Activated T-cell treated with anti-CD3 and anti-CD28 coated beads, Interleukin-2, amount 50 U/mL, for 48 hours (primary cell): ENCODE data around the gene CES3.
A peak's percentile ranks its signal among the peaks of the same experiment; 100 is the strongest.
"Not testable (repeated sequence)": the region's sequence is repeated elsewhere in the genome, so short reads cannot be mapped to it uniquely, and the experiment has no call there.

ENCODE experiments used
- DNase-seq, 2 experiments: peaks; one replicate each; pipeline ENCODE4 v3.0.0-alpha.2; 2020

The CES3 gene

GRCh38 chr16:66947302-66948065 is 13.6 kb upstream of the CES3 start:
- peak; percentile 90 to 96 for DNase-seq

GRCh38 chr16:66948134-66948836 is 12.8 kb upstream of the CES3 start:
- peak; percentile 44 to 50 for DNase-seq

- DNase-seq = no peak
These were observed 12.2 kb upstream of the CES3 start for GRCh38 chr16:66948837-66949225.

- no peak for DNase-seq
These were observed 11.6 kb upstream of the CES3 start for GRCh38 chr16:66949472-66949871.

DNA sequence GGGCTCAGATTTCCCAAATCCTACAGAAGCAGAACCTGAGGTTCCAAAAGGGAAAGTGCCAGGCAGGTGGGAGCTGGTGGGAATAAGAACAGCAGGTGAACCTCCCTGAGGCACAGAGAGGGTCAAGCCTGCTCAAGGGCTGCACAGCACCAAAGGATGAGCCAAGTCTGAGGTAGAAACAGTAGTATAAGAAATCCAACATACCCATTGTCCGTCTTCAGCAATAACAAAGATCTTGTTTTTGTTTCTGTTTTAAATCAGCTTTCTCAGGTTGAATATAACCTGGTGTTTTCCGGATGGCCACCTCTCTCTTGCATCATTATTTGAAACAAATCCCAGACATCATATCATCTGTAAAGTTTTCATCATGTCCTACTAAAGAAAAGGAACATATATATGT is 10.6 kb upstream of the CES3 start:
- DNase-seq = no peak

- DNase-seq = no peak
These were observed 9.9 kb upstream of the CES3 start for GRCh38 chr16:66950971-66951790.

- no peak for DNase-seq
These were observed 8.5 kb upstream of the CES3 start for GRCh38 chr16:66952430-66953110.

GRCh38 chr16:66953462-66954096 is 7.5 kb upstream of the CES3 start:
- no peak for DNase-seq

DNA sequence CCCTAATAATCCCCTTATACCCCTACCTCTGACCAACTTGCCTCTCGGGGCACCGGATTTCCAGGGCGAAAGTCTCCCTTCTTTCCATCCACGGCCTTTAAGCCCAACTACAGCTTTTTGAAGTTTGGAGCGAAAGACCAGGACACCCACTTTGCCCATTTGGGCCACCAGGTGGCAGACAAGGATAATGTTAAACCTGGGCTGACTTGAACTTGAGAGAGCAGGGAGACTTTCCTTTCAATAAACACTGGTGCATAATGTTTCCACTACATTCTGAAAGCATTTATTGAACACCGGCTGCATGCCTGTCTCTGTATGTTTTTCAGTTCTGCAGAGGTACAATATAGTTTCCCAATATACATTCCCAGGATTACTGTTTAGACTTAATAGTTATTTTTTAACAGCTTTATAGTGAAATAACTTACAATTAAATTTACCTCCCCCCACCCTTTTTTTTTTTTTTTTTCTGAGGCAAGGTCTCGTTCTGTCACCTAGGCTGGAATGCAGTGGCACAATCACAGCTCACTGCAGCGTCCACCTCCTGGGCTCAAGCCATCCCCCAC is 6.9 kb upstream of the CES3 start:
- peak; percentile 89 to 91 for DNase-seq

GRCh38 chr16:66955363-66956153 is 5.5 kb upstream of the CES3 start:
- not testable (repeated sequence) for DNase-seq

DNA sequence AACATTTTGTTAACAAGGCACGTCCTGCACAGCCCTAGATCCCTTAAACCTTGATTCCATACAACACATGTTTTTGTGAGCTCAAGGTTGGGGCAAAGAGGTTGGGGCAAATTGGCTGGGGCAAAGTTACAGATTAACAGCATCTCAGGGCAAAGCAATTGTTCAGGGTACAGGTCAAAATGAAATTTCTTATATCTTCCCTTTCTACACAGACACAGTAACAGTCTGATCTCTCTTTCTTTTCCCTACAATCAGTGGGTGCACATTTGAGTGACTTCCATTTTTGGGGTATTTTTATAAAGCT is 5.0 kb upstream of the CES3 start:
- not testable (repeated sequence) for DNase-seq

DNA sequence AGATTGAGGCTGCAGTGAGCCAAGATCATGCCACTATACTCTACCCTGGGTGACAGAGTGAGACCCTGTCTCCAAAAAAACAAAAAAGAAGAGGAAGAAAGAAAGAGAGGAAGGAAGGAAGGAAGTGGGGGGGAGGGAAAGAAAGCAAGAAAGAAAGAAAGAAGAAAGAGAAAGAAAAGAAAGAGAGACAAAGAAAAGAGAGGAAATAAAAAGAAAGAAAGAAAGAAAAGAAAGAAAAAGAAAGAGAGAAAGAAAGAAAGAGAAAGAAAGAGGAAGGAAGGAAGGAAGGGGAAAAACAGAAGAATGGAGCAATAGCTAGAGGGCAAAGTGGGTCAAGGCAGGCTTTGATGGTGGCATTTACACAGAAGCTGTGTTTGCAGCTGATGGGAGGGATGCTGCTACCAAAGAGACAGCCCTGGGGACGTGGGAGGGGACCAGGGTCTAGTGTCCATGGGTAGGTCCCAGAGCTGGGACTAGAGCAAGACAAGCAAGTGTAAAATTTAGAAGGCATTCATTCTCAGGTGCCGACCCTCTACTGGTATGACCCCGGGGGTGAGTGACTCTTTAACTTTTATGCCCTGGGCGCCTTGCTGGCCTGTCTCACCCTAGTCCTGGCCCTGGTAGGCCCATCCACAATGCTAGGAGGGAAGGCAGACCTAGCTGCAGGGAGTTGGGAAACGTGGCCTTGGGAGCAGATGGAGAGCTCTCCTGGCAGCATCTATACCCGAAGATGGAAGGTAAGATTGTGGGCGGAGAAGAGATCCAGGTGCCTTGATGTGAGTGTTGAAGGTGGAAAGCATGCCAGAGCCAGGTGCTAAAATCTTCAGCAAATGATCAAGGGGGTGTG is 2.0 kb upstream of the CES3 start:
- DNase-seq = no peak

GRCh38 chr16:66959704-66960161 is 1.3 kb upstream of the CES3 start:
- no peak for DNase-seq

DNA sequence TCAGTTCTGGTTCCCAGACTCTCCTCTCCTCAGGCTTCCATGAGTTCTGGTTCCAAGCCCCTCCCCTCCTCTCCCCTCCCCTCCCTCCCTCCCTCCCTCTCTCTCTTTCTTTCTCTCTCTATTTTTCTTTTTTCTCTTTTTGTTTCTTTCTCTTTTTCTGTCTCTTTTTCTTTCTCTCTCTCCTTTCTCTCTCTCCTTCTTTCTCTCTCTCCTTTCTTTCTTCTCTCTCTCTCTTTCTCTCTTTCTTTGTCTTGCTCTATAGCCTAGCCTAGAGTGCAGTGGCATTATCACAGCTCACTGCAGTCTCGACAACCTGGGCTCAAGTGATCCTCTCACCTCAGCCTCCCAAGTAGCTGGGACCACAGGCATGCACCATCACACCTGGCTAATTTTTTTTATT is 796 bp upstream of the CES3 start:
- no peak for DNase-seq

- no peak for DNase-seq
These were observed 848 bp downstream of the CES3 start for GRCh38 chr16:66961914-66962313.

DNA sequence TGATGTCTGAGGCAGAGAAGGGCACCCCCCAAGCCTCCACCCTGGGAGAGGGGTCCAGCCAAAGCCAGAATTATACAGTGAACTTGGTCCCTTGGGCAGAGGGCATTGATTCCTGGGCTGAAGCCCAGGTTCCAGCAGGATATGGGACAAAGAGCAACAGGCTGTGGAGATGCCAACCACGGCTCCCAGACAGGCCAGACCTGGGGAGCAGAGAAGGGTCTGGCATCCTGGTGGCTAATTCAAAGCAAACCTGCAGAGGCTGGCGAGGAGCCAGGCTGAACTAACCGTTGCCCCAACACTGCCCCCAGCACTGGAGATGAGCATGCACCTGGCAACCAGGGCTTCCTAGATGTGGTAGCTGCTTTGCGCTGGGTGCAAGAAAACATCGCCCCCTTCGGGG is 3.0 kb downstream of the CES3 start:
- DNase-seq = no peak

- DNase-seq = no peak
These were observed 7.8 kb downstream of the CES3 start for GRCh38 chr16:66968847-66969246.

DNA sequence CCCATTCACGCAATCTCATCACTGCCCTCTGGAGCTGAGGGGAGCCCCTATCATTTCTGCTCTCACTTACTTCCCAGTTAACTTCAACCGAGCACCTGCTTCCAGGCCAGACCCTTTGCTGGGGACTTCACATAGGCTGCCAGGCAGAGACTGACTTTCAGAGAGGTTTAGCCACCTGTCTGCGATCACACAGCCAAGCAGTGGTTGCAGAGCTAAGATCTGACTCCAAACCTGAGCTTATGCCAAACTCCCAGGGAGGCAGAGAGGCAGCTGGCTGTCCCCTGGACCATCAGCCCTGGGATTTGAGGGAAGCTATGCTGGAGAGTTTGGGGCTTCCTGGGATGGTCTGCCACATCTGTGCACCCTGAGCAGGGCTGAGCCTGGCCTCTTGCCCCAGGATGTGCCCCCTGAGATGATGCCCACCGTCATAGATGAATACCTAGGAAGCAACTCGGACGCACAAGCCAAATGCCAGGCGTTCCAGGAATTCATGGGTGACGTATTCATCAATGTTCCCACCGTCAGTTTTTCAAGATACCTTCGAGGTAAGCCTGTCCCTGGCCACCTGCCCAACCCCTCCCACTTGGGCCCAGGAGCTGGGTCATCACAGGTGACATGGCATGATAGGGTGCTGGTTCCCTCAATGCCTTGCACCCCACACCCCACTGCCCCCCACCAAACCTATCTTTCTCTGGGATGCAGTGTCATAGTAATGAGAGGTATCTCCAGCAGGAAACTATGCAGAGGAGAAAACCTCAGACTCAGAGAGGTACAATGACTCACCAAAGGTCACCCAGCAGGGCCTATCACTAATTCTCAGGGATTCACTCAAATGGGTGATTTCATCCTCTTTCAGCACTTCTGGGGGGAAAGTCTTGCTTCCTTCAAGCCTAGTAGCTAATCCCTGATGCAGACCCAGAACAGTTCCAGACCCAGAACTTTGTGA is 10.0 kb downstream of the CES3 start:
- no peak for DNase-seq

DNA sequence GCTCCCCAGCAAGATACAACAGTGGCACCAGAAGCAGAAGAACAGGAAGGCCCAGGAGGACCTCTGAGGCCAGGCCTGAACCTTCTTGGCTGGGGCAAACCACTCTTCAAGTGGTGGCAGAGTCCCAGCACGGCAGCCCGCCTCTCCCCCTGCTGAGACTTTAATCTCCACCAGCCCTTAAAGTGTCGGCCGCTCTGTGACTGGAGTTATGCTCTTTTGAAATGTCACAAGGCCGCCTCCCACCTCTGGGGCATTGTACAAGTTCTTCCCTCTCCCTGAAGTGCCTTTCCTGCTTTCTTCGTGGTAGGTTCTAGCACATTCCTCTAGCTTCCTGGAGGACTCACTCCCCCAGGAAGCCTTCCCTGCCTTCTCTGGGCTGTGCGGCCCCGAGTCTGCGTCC is 11.9 kb downstream of the CES3 start:
- DNase-seq = no peak
